ENCODE data around the gene PDGFD.
"Not testable (repeated sequence)": the region's sequence is repeated elsewhere in the genome, so short reads cannot be mapped to it uniquely, and the experiment has no call there.

PDGFD gene

DNA sequence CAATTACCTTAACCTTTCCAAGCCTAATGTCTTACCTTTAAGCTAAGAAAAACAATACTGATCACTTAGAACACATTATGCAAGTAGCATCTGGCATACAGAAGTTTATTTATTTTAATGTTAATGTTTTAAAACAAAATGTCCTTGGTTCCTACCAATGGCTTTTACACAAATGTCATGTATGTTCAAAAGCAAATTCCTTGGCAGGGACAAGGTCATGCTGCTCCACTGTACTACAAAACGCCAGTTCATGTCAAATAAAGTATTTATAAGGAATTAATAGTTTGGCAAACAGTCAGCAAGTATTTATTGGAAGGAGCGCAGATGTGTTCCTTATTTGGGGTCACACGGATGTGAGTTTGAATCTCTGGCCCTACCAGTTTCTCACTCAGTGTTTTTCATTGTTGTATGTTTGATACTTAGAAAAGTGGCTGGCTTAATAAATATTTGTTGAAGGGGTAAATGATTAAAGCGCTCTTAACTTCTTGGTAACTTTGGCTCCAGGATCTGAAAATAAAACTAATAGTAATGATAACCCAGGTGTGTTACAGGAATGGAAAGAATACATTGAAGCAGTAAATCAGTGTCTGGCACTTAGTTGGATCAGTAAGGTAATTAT is 108.9 kb downstream of the PDGFD start:
- no peak overlapping the region for H3K4me3 ChIP-seq (ENCODE audit: low read length)
- no peak for TF ChIP-seq CTCF (IDR thresholded peaks at IDR 0.05; ENCODE audit: insufficient read depth, low read depth, low read length, missing control alignments)
- DNase-seq (ENCODE audit: low read depth) = no peak

- no peak overlapping the region for H3K4me3 ChIP-seq (ENCODE audit: low read length)
- no peak for TF ChIP-seq CTCF (IDR thresholded peaks at IDR 0.05; ENCODE audit: insufficient read depth, low read depth, low read length, missing control alignments)
- no peak for DNase-seq (ENCODE audit: low read depth)
These were observed 110.0 kb downstream of the PDGFD start for GRCh38 chr11:104053743-104054478.

- peak; percentile 54 for DNase-seq (ENCODE audit: low read depth)
- no peak for TF ChIP-seq CTCF (IDR thresholded peaks at IDR 0.05; ENCODE audit: insufficient read depth, low read depth, low read length, missing control alignments)
- H3K4me3 ChIP-seq (ENCODE audit: low read length) = no peak overlapping the region
These were observed 112.2 kb downstream of the PDGFD start for GRCh38 chr11:104051778-104052177.

GRCh38 chr11:104049116-104049515 is 114.8 kb downstream of the PDGFD start:
- no peak for DNase-seq (ENCODE audit: low read depth)
- TF ChIP-seq CTCF (IDR thresholded peaks at IDR 0.05; ENCODE audit: insufficient read depth, low read depth, low read length, missing control alignments) = no peak

GRCh38 chr11:104046858-104047257 is 117.1 kb downstream of the PDGFD start:
- DNase-seq (ENCODE audit: low read depth) = not testable (repeated sequence)

More at GRCh38 chr11:104049116-104049515, 114.8 kb downstream of the PDGFD start:
- H3K4me3 ChIP-seq (ENCODE audit: low read length) = no peak overlapping the region

DNA sequence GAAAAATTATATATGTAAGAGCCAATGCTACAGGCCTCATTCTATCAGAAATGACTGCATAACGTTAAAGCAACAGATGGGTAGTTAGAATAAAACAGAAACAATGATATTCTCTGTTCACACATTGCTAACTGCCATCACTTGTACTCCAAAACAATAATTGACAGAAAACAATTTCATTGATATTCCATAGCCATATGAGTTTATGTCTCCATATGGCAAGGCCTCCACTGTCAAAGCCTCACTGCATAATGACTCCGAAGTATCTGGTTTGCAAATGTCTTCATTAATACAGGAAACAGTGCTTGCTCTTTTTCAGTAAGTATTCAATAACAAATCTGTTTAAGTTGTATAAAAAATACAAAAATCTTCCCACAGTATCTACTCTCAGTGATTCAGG is 117.6 kb downstream of the PDGFD start:
- no peak for TF ChIP-seq CTCF (IDR thresholded peaks at IDR 0.05; ENCODE audit: insufficient read depth, low read depth, low read length, missing control alignments)
- no peak for DNase-seq (ENCODE audit: low read depth)
- H3K4me3 ChIP-seq (ENCODE audit: low read length) = no peak overlapping the region

More at GRCh38 chr11:104046858-104047257, 117.1 kb downstream of the PDGFD start:
- not testable (repeated sequence) for H3K4me3 ChIP-seq (ENCODE audit: low read length)

DNA sequence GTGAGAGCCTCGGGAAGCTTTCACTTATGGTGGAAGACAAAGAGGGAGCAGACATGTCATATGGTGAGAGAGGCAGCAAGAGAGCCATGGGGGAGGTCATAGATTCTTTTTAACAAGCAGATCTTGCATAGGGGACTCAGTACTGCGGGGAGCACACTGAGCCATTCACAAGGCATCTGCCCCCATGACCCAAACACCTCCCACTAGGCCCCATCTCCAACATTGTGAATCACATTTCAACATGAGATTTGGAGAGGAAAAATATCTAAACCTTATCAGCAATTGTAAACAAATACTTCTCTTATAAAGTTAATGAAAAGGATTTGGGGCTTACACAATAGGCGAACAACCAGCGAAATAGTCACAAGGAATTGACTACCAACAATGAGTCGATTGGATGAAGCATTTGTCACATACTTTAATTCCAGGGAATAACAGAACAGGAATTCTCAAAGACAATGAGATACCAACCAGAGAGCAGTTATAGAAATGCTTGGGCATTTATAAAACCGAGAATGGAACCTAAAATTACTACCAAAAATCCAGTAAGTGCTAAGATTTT is 120.2 kb downstream of the PDGFD start:
- DNase-seq (ENCODE audit: low read depth) = no peak
- H3K4me3 ChIP-seq (ENCODE audit: low read length) = no peak overlapping the region
- TF ChIP-seq CTCF (IDR thresholded peaks at IDR 0.05; ENCODE audit: insufficient read depth, low read depth, low read length, missing control alignments) = no peak

Data from epithelial cell of esophagus (primary cell).